Measurements from ENCODE around the gene RANGRF. TPM values are rescaled to one million over a fixed set of nuclear protein-coding genes. Genes with fewer than 3 reads are reported as not detected.

The RANGRF gene
- total RNA-seq, 1 donor from 2014 or later, result 11.9 TPM

DNA sequence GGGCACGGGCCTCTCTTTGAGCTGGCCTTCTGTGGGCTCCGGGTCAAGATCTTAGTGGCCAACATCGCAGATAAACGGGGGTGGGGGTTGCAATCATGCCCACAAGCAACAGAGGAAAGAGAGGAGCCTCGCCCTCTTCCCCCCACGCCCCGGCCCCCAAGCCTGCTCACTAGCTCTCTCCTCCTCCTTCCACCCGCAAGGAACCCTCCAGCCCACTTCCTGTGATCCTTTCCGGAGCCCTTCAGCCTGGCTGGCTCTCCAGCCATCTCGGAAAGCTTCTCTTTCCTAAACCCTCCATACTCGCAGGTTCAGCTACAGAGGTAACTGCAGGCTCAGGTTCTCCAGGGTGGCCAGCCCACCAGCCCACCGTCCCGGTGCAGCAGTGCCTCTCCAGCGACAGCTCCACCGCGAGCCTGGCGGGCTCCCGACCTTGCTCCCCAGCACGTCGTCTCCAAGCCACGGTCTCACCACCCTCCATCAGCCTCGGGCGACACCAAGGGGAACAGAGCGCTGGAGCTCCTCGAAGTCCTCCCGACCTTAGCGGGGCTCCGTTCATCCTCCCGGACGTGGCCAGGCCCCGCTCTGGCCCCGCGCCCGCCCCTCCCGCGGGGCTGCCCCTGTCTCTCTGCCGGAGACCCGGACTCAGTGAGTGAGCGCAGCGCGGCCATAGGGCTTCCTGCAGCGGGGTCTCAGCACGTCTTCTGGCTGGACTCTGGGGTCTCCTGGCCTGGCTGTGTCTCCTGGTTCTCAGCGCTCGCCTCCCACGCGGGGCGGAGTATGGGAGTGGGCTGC lies 38.2 kb downstream of the RANGRF start:
- no peaks in the 10 kb centered on the region for H3K36me3 Mint-ChIP-seq
- Histone ChIP-seq H2AFZ (replicated peaks) (peak overlapping the region; percentile 57), H3K27ac (no peak overlapping the region), H3K9ac (no peak overlapping the region), H3K4me2 (peak overlapping the region; percentile 73), H3K27me3 (peaks cover 33% of the 10 kb centered on the region), H3K9me3 (ENCODE audit: low read depth) (no peaks in the 10 kb centered on the region), H3F3A (ENCODE audit: low read depth) (peaks cover 11% of the 10 kb centered on the region), H4K20me1 (ENCODE audit: low read depth) (no peaks in the 10 kb centered on the region), H3K4me3 (peak overlapping the region; percentile 47), H3K4me1 (no peaks in the 10 kb centered on the region), H3K79me2 (ENCODE audit: low read depth) (no peaks in the 10 kb centered on the region), H3K36me3 (no peaks in the 10 kb centered on the region)
- peaks cover 15% of the 10 kb centered on the region for H3K27me3 Mint-ChIP-seq (ENCODE audit: insufficient read depth, low read depth)
- TF ChIP-seq EZH2phosphoT487 (IDR thresholded peaks at IDR 0.05) (no peak), EZH2 (IDR thresholded peaks at IDR 0.05) (no peak)
- TF ChIP-seq, protein P1, sequence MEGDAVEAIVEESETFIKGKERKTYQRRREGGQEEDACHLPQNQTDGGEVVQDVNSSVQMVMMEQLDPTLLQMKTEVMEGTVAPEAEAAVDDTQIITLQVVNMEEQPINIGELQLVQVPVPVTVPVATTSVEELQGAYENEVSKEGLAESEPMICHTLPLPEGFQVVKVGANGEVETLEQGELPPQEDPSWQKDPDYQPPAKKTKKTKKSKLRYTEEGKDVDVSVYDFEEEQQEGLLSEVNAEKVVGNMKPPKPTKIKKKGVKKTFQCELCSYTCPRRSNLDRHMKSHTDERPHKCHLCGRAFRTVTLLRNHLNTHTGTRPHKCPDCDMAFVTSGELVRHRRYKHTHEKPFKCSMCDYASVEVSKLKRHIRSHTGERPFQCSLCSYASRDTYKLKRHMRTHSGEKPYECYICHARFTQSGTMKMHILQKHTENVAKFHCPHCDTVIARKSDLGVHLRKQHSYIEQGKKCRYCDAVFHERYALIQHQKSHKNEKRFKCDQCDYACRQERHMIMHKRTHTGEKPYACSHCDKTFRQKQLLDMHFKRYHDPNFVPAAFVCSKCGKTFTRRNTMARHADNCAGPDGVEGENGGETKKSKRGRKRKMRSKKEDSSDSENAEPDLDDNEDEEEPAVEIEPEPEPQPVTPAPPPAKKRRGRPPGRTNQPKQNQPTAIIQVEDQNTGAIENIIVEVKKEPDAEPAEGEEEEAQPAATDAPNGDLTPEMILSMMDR (IDR thresholded peaks at IDR 0.05), result no peak
- peak overlapping the region; percentile 74 for H3K4me3 Mint-ChIP-seq
- H3K4me1 Mint-ChIP-seq, result peaks cover 10% of the 10 kb centered on the region
- DNase-seq (ENCODE audit: low spot score), result peak; percentile 66
- H3K27ac Mint-ChIP-seq, result no peak overlapping the region
- H3K9me3 Mint-ChIP-seq, result no peaks in the 10 kb centered on the region

DNA sequence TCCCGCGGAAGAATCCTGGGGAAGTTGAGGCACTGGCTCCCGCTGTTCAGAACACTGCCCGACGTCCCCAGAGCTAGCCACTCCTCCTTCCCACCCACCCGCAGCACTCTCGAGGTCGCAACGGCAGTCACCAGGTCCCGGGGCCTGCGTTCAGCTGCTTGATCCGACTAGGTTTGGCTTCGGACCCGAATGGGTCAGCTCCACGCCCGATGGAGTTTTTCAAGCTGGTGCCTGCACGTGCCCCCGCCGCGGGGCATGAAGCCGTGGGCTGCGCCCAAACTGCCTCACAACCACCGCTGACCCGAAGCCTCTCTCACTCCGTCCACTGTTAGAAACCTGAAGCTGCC lies 38.8 kb downstream of the RANGRF start:
- DNase-seq (ENCODE audit: low spot score), result no peak
- TF ChIP-seq, protein P1 (IDR thresholded peaks at IDR 0.05), result no peak
- TF ChIP-seq EZH2 (IDR thresholded peaks at IDR 0.05), result no peak
- no peak for TF ChIP-seq EZH2phosphoT487 (IDR thresholded peaks at IDR 0.05)
- Mint-ChIP-seq H3K4me1 (peaks cover 13% of the 10 kb centered on the region), H3K9me3 (no peaks in the 10 kb centered on the region), H3K27ac (no peak overlapping the region), H3K4me3 (peak overlapping the region; percentile 59), H3K36me3 (no peaks in the 10 kb centered on the region), H3K27me3 (ENCODE audit: insufficient read depth, low read depth) (peaks cover 13% of the 10 kb centered on the region)
- H3K27me3 ChIP-seq, result peaks cover 33% of the 10 kb centered on the region
- peaks cover 11% of the 10 kb centered on the region for H3F3A ChIP-seq (ENCODE audit: low read depth)
- H3K36me3 ChIP-seq, result no peaks in the 10 kb centered on the region
- H3K4me1 ChIP-seq, result no peaks in the 10 kb centered on the region
- peak overlapping the region; percentile 47 for H3K4me3 ChIP-seq
- peak overlapping the region; percentile 73 for H3K4me2 ChIP-seq
- H3K9ac ChIP-seq, result no peak overlapping the region
- peak overlapping the region; percentile 57 for H2AFZ ChIP-seq (replicated peaks)
- H3K9me3 ChIP-seq (ENCODE audit: low read depth), result no peaks in the 10 kb centered on the region
- no peaks in the 10 kb centered on the region for H3K79me2 ChIP-seq (ENCODE audit: low read depth)
- H3K27ac ChIP-seq, result no peak overlapping the region
- H4K20me1 ChIP-seq (ENCODE audit: low read depth), result no peaks in the 10 kb centered on the region

DNA sequence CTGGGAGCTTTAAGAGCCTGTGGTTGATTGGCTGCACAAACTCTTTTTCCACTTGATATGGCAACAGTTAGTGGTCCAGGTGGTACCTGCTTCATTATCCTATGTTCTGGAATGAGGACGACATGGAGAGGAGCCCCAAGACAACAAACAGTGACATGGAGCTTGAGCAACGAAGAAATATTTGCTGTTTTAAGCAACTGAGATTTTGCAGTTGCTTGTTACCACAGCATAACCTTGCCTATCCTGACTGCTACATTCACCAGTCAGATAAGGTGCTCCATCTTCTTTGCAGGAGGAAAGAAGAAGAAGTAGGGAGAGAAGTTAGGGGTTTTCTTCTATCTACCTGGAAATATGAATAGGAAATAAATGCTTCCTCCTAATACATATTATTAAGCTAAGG lies 43.7 kb downstream of the RANGRF start:
- no peak overlapping the region for H3K27ac ChIP-seq
- no peaks in the 10 kb centered on the region for H3K9me3 ChIP-seq (ENCODE audit: low read depth)
- H3K9ac ChIP-seq, result no peak overlapping the region
- no peak for DNase-seq (ENCODE audit: low spot score)
- Mint-ChIP-seq H3K4me1 (peaks cover 21% of the 10 kb centered on the region), H3K9me3 (no peaks in the 10 kb centered on the region), H3K27me3 (ENCODE audit: insufficient read depth, low read depth) (peaks cover 8% of the 10 kb centered on the region), H3K27ac (no peak overlapping the region), H3K36me3 (no peaks in the 10 kb centered on the region), H3K4me3 (no peak overlapping the region)
- H4K20me1 ChIP-seq (ENCODE audit: low read depth), result no peaks in the 10 kb centered on the region
- no peak overlapping the region for H3K4me3 ChIP-seq
- H3F3A ChIP-seq (ENCODE audit: low read depth), result peaks cover 12% of the 10 kb centered on the region
- no peak overlapping the region for H3K4me2 ChIP-seq
- H2AFZ ChIP-seq (replicated peaks), result no peak overlapping the region
- no peaks in the 10 kb centered on the region for H3K4me1 ChIP-seq
- no peaks in the 10 kb centered on the region for H3K36me3 ChIP-seq
- no peaks in the 10 kb centered on the region for H3K79me2 ChIP-seq (ENCODE audit: low read depth)
- no peak for TF ChIP-seq EZH2 (IDR thresholded peaks at IDR 0.05)
- TF ChIP-seq, protein P1 (IDR thresholded peaks at IDR 0.05), result no peak
- TF ChIP-seq EZH2phosphoT487 (IDR thresholded peaks at IDR 0.05), result no peak
- peaks cover 7% of the 10 kb centered on the region for H3K27me3 ChIP-seq

All from neural progenitor cell (in vitro differentiated cells).